CD4-positive, alpha-beta memory T cell (primary cell): ENCODE data around the gene GUCA2A. TPM values are rescaled to one million over a fixed set of nuclear protein-coding genes. Genes with fewer than 3 reads are reported as not detected.

ENCODE experiments used
- CTCF ChIA-PET: fragments of 350-600 bp; sonication (Branson Sonifier 250); formaldehyde crosslinking; loops from one replicate; lab custom pipeline; 2021; ENCODE audit warnings: inconsistent platforms; ENCODE audit not compliant: partially characterized antibody; lab: Charles Lee
- POLR2A ChIA-PET: fragments of 350-600 bp; sonication (Branson Sonifier 250); formaldehyde crosslinking; loops from one replicate; lab custom pipeline; 2021; ENCODE audit not compliant: partially characterized antibody; lab: Charles Lee
- DNase-seq, 5 donors: peaks; one replicate each; pipeline versions ENCODE4 v3.0.0 to v3.0.0-alpha.2; 2020 to 2022; ENCODE audit warnings: mixed read lengths in 1 of 5
- H3K27ac ChIP-seq: one replicate; pipeline ENCODE4 v1.7.0; 2013; ENCODE audit warnings: low read depth, low read length
- H3K27me3 ChIP-seq: 2 replicates; pipeline ENCODE4 v1.7.0; 2013; ENCODE audit warnings: mild to moderate bottlenecking, low read length, moderate library complexity; ENCODE audit not compliant: insufficient read depth
- H3K36me3 ChIP-seq: 2 replicates; pipeline ENCODE4 v1.7.0; 2013; ENCODE audit warnings: mild to moderate bottlenecking, low read length, moderate library complexity; ENCODE audit not compliant: insufficient read depth
- H3K4me1 ChIP-seq: 2 replicates; pipeline ENCODE4 v1.7.0; 2013; ENCODE audit warnings: mild to moderate bottlenecking, low read length, moderate library complexity; ENCODE audit not compliant: insufficient read depth
- H3K4me3 ChIP-seq, 2 donors: one replicate each; pipeline ENCODE4 v1.7.0; 2013; ENCODE audit warnings: low read length in 2 of 2, mild to moderate bottlenecking in 1 of 2
- H3K9me3 ChIP-seq, 2 donors: one replicate each; pipeline ENCODE4 v1.7.0; 2013; ENCODE audit warnings: low read length in 2 of 2, control low read depth in 1 of 2; ENCODE audit not compliant: control insufficient read depth in 1 of 2
- H3K27ac Mint-ChIP-seq, 7 donors: one replicate each; pipeline ENCODE4 v1.8.0; 2020 to 2021; ENCODE audit warnings: mixed read lengths in 7 of 7, mild to moderate bottlenecking in 6 of 7, inconsistent platforms in 3 of 7, moderate library complexity in 3 of 7
- H3K27me3 Mint-ChIP-seq, 2 donors: one replicate each; pipeline ENCODE4 v1.8.0; 2020 to 2021; ENCODE audit warnings: mixed read lengths in 2 of 2
- H3K36me3 Mint-ChIP-seq, 2 donors: one replicate each; pipeline ENCODE4 v1.8.0; 2020 to 2021; ENCODE audit warnings: mixed read lengths in 2 of 2, inconsistent platforms in 1 of 2, mild to moderate bottlenecking in 1 of 2
- H3K4me1 Mint-ChIP-seq, 4 donors: one replicate each; pipeline ENCODE4 v1.8.0; 2020 to 2021; ENCODE audit warnings: mixed read lengths in 4 of 4, mild to moderate bottlenecking in 1 of 4
- H3K4me3 Mint-ChIP-seq, 8 donors: one replicate each; pipeline ENCODE4 v1.8.0; 2020 to 2021; ENCODE audit warnings: mixed read lengths in 8 of 8, mild to moderate bottlenecking in 7 of 8, moderate library complexity in 6 of 8, inconsistent platforms in 3 of 8
- H3K9me3 Mint-ChIP-seq, 8 donors: one replicate each; pipeline ENCODE4 v1.8.0; 2020 to 2021; ENCODE audit warnings: mixed read lengths in 8 of 8, mild to moderate bottlenecking in 5 of 8, inconsistent platforms in 3 of 8, moderate library complexity in 1 of 8
- intact Hi-C: fragments of 100-400 bp; cut with micrococcal nuclease; formaldehyde crosslinking; loops from one replicate; pipeline ENCODE4 v1.15.1; 2023
- polyA plus RNA-seq, 2 donors: library from polyadenylated mRNA; unstranded; fragments of 300-500 nt; fragmentation: Illumina TruSeq; gene quantifications; one replicate each; pipeline ENCODE4 v1.2.3, GENCODE V29; 2021
- total RNA-seq, 2 experiments: library from RNA; stranded (reverse); gene quantifications; one replicate each; pipeline ENCODE4 v1.2.3, GENCODE V29; 2021

GUCA2A gene
- total and polyA plus RNA-seq, 4 experiments from 2014 or later = not detected

DNA sequence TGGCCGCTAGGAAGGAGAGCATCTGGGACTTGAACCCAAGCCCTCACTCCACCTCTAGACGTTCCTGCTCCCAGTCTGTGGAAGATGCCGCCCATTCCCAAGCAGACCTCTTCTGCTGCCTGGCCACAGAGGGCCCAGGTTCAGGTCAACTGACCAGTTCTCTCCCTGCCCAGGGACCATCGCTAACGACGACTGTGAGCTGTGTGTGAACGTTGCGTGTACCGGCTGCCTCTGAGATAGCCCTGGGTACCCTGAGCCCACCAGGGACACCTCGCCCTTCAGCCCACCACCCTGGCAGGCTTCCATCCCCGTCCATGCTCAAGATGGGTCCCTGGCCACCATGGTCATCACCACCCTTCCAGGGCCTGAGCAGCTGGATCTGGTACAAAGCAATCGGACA lies 9.2 kb downstream of the GUCA2A start:
- ChIA-PET CTCF (interaction anchor here (1.6 to 4.7 kb wide), 2 partner anchors 17 to 20 kb away, joined by 3 to 26 read pairs; no protein-coding TSS in a partner anchor), POLR2A (no interaction called here)
- no peak overlapping the region for H3K4me3 Mint-ChIP-seq
- H3K4me1 Mint-ChIP-seq = peaks cover 4 to 9% (median 6%) of the 10 kb centered on the region in 4 donors
- Histone ChIP-seq H3K4me1 (no peaks in the 10 kb centered on the region), H3K36me3 (no peaks in the 10 kb centered on the region), H3K27ac (no peak overlapping the region), H3K9me3 (no peaks in the 10 kb centered on the region), H3K27me3 (no peaks in the 10 kb centered on the region), H3K4me3 (no peak overlapping the region)
- peaks cover 0 to under 1% (median 0%) of the 10 kb centered on the region in 8 donors for H3K9me3 Mint-ChIP-seq
- peaks cover under 1 to 5% of the 10 kb centered on the region in 2 donors for H3K27me3 Mint-ChIP-seq
- no peaks in the 10 kb centered on the region for H3K36me3 Mint-ChIP-seq
- DNase-seq = no peak
- intact Hi-C loops = loop anchor here (5.0 kb wide), 1 partner anchor 583 kb away; no protein-coding TSS in a partner anchor
- H3K27ac Mint-ChIP-seq = no peak overlapping the region

DNA sequence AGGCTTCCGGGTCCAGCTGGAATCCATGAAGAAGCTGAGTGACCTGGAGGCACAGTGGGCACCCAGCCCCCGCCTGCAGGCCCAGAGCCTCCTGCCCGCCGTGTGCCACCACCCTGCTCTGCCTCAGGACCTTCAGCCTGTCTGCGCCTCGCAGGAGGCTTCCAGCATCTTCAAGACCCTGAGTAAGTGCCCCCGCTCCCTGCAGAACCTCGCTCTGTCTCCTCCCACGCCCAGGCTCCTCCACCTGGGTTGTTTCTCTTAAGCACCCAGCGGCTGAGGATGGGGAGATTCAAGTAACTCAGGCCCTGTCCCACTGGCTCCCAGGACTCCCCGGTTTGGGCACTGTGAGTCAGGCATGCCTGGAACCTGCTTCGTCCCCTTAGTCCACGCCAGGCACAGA lies 9.9 kb downstream of the GUCA2A start:
- H3K36me3 Mint-ChIP-seq = no peaks in the 10 kb centered on the region
- intact Hi-C loops = loop anchor here (5.0 kb wide), 1 partner anchor 582 kb away; no protein-coding TSS in a partner anchor
- peaks cover 4 to 9% (median 6%) of the 10 kb centered on the region in 4 donors for H3K4me1 Mint-ChIP-seq
- CTCF ChIA-PET = no interaction called here
- POLR2A ChIA-PET = no interaction called here
- no peaks in the 10 kb centered on the region for H3K4me1 ChIP-seq
- H3K4me3 Mint-ChIP-seq = no peak overlapping the region
- H3K36me3 ChIP-seq = no peaks in the 10 kb centered on the region
- no peaks in the 10 kb centered on the region for H3K27me3 ChIP-seq
- no peak overlapping the region for H3K4me3 ChIP-seq
- H3K27ac Mint-ChIP-seq = no peak overlapping the region
- H3K9me3 Mint-ChIP-seq = no peaks in the 10 kb centered on the region
- no peak overlapping the region for H3K27ac ChIP-seq
- H3K27me3 Mint-ChIP-seq = peaks cover 2 to 10% of the 10 kb centered on the region in 2 donors
- no peaks in the 10 kb centered on the region for H3K9me3 ChIP-seq
- no peak for DNase-seq

DNA sequence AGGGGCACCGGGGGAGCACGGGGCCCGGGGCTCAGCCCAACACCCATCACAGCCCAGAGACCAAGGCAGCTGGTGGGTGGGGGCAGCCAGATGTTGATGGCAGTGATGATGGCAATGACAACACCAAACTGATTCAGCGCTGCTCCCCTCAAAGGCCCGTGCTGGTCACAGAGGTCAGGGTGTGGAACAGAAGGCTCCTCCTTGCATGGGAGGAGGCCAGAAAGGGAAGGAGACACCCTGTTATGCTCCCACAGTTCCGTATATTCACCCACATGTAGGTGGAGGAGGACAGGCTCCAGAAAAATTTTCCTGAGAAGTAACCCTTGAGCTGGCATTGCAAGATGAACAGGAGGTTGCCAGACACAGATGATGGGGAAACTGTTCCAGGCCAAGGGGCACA lies 10.9 kb downstream of the GUCA2A start:
- no peaks in the 10 kb centered on the region for H3K4me1 ChIP-seq
- ChIA-PET POLR2A (no interaction called here), CTCF (no interaction called here)
- no peak overlapping the region for H3K4me3 ChIP-seq
- Mint-ChIP-seq H3K36me3 (no peaks in the 10 kb centered on the region), H3K4me1 (peaks cover 4 to 8% (median 5%) of the 10 kb centered on the region in 4 donors), H3K27me3 (peaks cover 2 to 10% of the 10 kb centered on the region in 2 donors), H3K9me3 (no peaks in the 10 kb centered on the region), H3K4me3 (no peak overlapping the region), H3K27ac (no peak overlapping the region)
- no peak overlapping the region for H3K27ac ChIP-seq
- no peaks in the 10 kb centered on the region for H3K9me3 ChIP-seq
- H3K36me3 ChIP-seq = no peaks in the 10 kb centered on the region
- intact Hi-C loops = no loop called here
- DNase-seq = no peak
- H3K27me3 ChIP-seq = no peaks in the 10 kb centered on the region

GRCh38 chr1:42152907-42153600 lies 11.5 kb downstream of the GUCA2A start, which contains the start of gene GUCA2B:
Gene GUCA2B (plus strand): TSS chr1:42153410. CDS start chr1:42153451, 41 bp downstream.
- no peaks in the 10 kb centered on the region for H3K4me1 ChIP-seq
- H3K4me3 Mint-ChIP-seq = no peak within 1 kb of the TSS
- H3K9me3 ChIP-seq = no peaks in the 10 kb centered on the region
- intact Hi-C loops = no loop called here
- H3K4me3 ChIP-seq = no peak within 1 kb of the TSS
- CTCF ChIA-PET = no interaction called here
- POLR2A ChIA-PET = no interaction called here
- no peaks in the 10 kb centered on the region for H3K9me3 Mint-ChIP-seq
- no peaks in the 10 kb centered on the region for H3K36me3 ChIP-seq
- peaks cover 3 to 7% (median 5%) of the 10 kb centered on the region in 4 donors for H3K4me1 Mint-ChIP-seq
- no peak for DNase-seq
- no peak within 1 kb of the TSS for H3K27ac Mint-ChIP-seq
- no peaks in the 10 kb centered on the region for H3K27me3 ChIP-seq
- H3K27me3 Mint-ChIP-seq = peaks cover 2 to 10% of the 10 kb centered on the region in 2 donors
- H3K27ac ChIP-seq = no peak within 1 kb of the TSS
- no peaks in the 10 kb centered on the region for H3K36me3 Mint-ChIP-seq

GRCh38 chr1:42152119-42152518 lies 12.4 kb downstream of the GUCA2A start:
- Histone ChIP-seq H3K36me3 (no peaks in the 10 kb centered on the region), H3K4me1 (no peaks in the 10 kb centered on the region), H3K27me3 (no peaks in the 10 kb centered on the region), H3K27ac (no peak overlapping the region), H3K9me3 (no peaks in the 10 kb centered on the region), H3K4me3 (no peak overlapping the region)
- ChIA-PET POLR2A (no interaction called here), CTCF (interaction anchor here (1.4 kb wide), 1 partner anchor 22 kb away, joined by 6 read pairs; no protein-coding TSS in a partner anchor)
- Mint-ChIP-seq H3K27ac (no peak overlapping the region), H3K4me1 (no peaks in the 10 kb centered on the region), H3K27me3 (peaks cover 2 to 10% of the 10 kb centered on the region in 2 donors), H3K9me3 (no peaks in the 10 kb centered on the region), H3K36me3 (no peaks in the 10 kb centered on the region), H3K4me3 (no peak overlapping the region)
- intact Hi-C loops = no loop called here
- DNase-seq = no peak

- no peaks in the 10 kb centered on the region for H3K36me3 Mint-ChIP-seq
- ChIA-PET CTCF (no interaction called here), POLR2A (no interaction called here)
Measured at GRCh38 chr1:42150651-42151050, 13.9 kb downstream of the GUCA2A start.

DNA sequence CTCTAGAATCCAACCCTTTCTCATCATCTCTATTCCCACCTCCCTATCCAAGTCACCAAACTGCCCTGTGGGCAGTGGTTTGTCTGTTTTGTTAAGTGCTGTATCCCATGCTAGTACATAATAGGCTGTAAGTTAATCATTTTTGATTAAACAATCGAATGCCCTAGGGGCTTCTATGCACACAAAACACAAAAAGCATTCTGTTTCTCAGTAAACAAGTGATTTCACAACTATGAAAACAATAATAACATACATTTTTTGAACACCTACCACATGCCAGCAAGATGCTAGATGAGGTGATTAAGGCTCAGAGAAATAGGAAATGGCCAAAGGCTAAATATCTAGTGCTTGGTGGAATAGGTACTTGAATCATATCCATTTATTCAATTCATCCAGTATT lies 16.4 kb downstream of the GUCA2A start:
- no peaks in the 10 kb centered on the region for H3K36me3 ChIP-seq
- intact Hi-C loops = loop anchor here (10.0 kb wide), 1 partner anchor 767 kb away; no protein-coding TSS in a partner anchor
- H3K27ac Mint-ChIP-seq = no peak overlapping the region
- no peak overlapping the region for H3K4me3 ChIP-seq
- no peak overlapping the region for H3K4me3 Mint-ChIP-seq
- no peaks in the 10 kb centered on the region for H3K9me3 Mint-ChIP-seq
- peaks cover 7 to 15% of the 10 kb centered on the region in 2 donors for H3K27me3 Mint-ChIP-seq
- no peak overlapping the region for H3K27ac ChIP-seq
- H3K4me1 Mint-ChIP-seq = peaks cover 0 to 4% (median 2%) of the 10 kb centered on the region in 4 donors
- H3K9me3 ChIP-seq = no peaks in the 10 kb centered on the region
- H3K36me3 Mint-ChIP-seq = no peaks in the 10 kb centered on the region
- no peaks in the 10 kb centered on the region for H3K4me1 ChIP-seq
- ChIA-PET CTCF (interaction anchor here (1.3 to 1.8 kb wide), 3 partner anchors 13 to 336 kb away, joined by 4 to 9 read pairs (median 5); no protein-coding TSS in a partner anchor), POLR2A (no interaction called here)
- DNase-seq = no peak
- H3K27me3 ChIP-seq = no peaks in the 10 kb centered on the region

More at GRCh38 chr1:42150651-42151050, 13.9 kb downstream of the GUCA2A start:
- Mint-ChIP-seq H3K4me1 (no peaks in the 10 kb centered on the region), H3K27ac (no peak overlapping the region), H3K9me3 (no peaks in the 10 kb centered on the region), H3K27me3 (peaks cover 2 to 10% of the 10 kb centered on the region in 2 donors), H3K4me3 (no peak overlapping the region)
- no peak for DNase-seq
- intact Hi-C loops = no loop called here
- H3K4me1 ChIP-seq = no peaks in the 10 kb centered on the region
- H3K27ac ChIP-seq = no peak overlapping the region
- H3K36me3 ChIP-seq = no peaks in the 10 kb centered on the region
- H3K4me3 ChIP-seq = no peak overlapping the region
- H3K9me3 ChIP-seq = no peaks in the 10 kb centered on the region
- no peaks in the 10 kb centered on the region for H3K27me3 ChIP-seq
